PC-9 (cell line): ENCODE measurements around the gene PARP3. TPM values are rescaled to one million over a fixed set of nuclear protein-coding genes. Genes with fewer than 3 reads are reported as not detected.

Experiments
- BruUV-seq: library from RNA; stranded (reverse); fragments of 400-500 nt; replicated peaks from 2 replicates; lab custom pipeline; 2021; lab: Mats Ljungman, UMichigan
- CTCF ChIA-PET: fragments of 300-600 bp; sonication (Branson Sonifier 250); formaldehyde crosslinking; loops from one replicate; lab custom pipeline; 2022; ENCODE audit warnings: antibody characterized with exemption; lab: Charles Lee
- POLR2A ChIA-PET: fragments of 300-600 bp; sonication (Branson Sonifier 250); formaldehyde crosslinking; loops from one replicate; lab custom pipeline; 2022; ENCODE audit warnings: antibody characterized with exemption; ENCODE audit not compliant: unreplicated experiment; lab: Charles Lee
- DNase-seq, 2 experiments: peaks; one replicate each; pipeline versions ENCODE4 v3.0.0 to v3.0.0-alpha.2; 2015 to 2022; ENCODE audit warnings: mixed read lengths in 1 of 2
- H2AFZ ChIP-seq: fragments of 200-600 bp; sonication (generic); 2 replicates; pipeline ENCODE4 v1.8.1; 2017; ENCODE audit warnings: antibody characterized with exemption
- H3F3A ChIP-seq: fragments of 200-600 bp; sonication (generic); 2 replicates; pipeline ENCODE4 v1.8.1; 2017; ENCODE audit warnings: antibody characterized with exemption, mild to moderate bottlenecking, low read depth; ENCODE audit not compliant: insufficient read depth
- H3K27ac ChIP-seq: fragments of 200-600 bp; sonication (generic); 2 replicates; pipeline ENCODE4 v1.6.1; 2016; ENCODE audit warnings: mixed run types
- H3K27me3 ChIP-seq: fragments of 200-600 bp; sonication (generic); 2 replicates; pipeline ENCODE4 v1.6.1; 2016; ENCODE audit warnings: low read depth, mixed run types; ENCODE audit not compliant: insufficient read depth
- H3K36me3 ChIP-seq: fragments of 200-600 bp; sonication (generic); 2 replicates; pipeline ENCODE4 v1.6.1; 2016; ENCODE audit warnings: low read depth, mixed run types
- H3K4me1 ChIP-seq: fragments of 200-600 bp; sonication (generic); replicated peaks from 2 replicates; pipeline ENCODE4 v1.6.1; 2016; ENCODE audit warnings: mixed run types; ENCODE audit not compliant: insufficient read depth
- H3K4me2 ChIP-seq: fragments of 200-600 bp; sonication (generic); 2 replicates; pipeline ENCODE4 v1.6.1; 2017; ENCODE audit warnings: mixed run types
- H3K4me3 ChIP-seq: fragments of 200-600 bp; sonication (generic); 2 replicates; pipeline ENCODE4 v1.6.1; 2016; ENCODE audit warnings: mixed run types
- H3K79me2 ChIP-seq: fragments of 200-600 bp; sonication (generic); 2 replicates; pipeline ENCODE4 v1.6.1; 2017; ENCODE audit warnings: low read depth, mixed run types
- H3K9me2 ChIP-seq: fragments of 200-600 bp; sonication (generic); 2 replicates; pipeline ENCODE4 v1.8.1; 2017; ENCODE audit warnings: mild to moderate bottlenecking; ENCODE audit not compliant: insufficient read depth
- H3K9me3 ChIP-seq: fragments of 200-600 bp; sonication (generic); 2 replicates; pipeline ENCODE4 v1.8.1; 2016; ENCODE audit warnings: low read depth; ENCODE audit not compliant: insufficient read depth
- H4K20me1 ChIP-seq: fragments of 200-600 bp; sonication (generic); 2 replicates; pipeline ENCODE4 v1.8.1; 2017; ENCODE audit not compliant: insufficient read depth
- EZH2 ChIP-seq: fragments of 200-600 bp; sonication (generic); IDR thresholded peaks from 2 replicates; pipeline ENCODE4 v1.8.0; 2017; ENCODE audit warnings: antibody characterized with exemption, low read depth
- intact Hi-C: fragments of 100-400 bp; cut with micrococcal nuclease; formaldehyde crosslinking; loops from one replicate; pipeline ENCODE4 v1.10.0; 2022; ENCODE audit not compliant: unreplicated experiment
- total RNA-seq: library from RNA; stranded (reverse); gene quantifications from 2 replicates; pipeline ENCODE4 v1.2.3, GENCODE V29; 2021
- TF ChIP-seq, protein P1 (sequence below): fragments of 200-600 bp; sonication (generic); conservative IDR thresholded peaks from 2 replicates; pipeline ENCODE4 v1.6.1; 2017; ENCODE audit warnings: mixed run types, antibody characterized with exemption, mild to moderate bottlenecking, moderate library complexity

Gene PARP3
- total RNA-seq, 1 experiment from 2014 or later: 24.4 TPM

GRCh38 chr3:51944451-51945021, 2.4 kb downstream of the PARP3 start:
- no peak overlapping the region for H2AFZ ChIP-seq
- no peaks in the 10 kb centered on the region for H3K27me3 ChIP-seq
- peaks cover 21% of the 10 kb centered on the region for H3K79me2 ChIP-seq
- BruUV-seq: no TSS peak
- H4K20me1 ChIP-seq: peaks cover 5% of the 10 kb centered on the region; the same call in 1 of the 2 replicates
- no peaks in the 10 kb centered on the region for H3K9me2 ChIP-seq
- H3K27ac ChIP-seq: no peak overlapping the region
- no peak for TF ChIP-seq EZH2
- TF ChIP-seq, protein P1, sequence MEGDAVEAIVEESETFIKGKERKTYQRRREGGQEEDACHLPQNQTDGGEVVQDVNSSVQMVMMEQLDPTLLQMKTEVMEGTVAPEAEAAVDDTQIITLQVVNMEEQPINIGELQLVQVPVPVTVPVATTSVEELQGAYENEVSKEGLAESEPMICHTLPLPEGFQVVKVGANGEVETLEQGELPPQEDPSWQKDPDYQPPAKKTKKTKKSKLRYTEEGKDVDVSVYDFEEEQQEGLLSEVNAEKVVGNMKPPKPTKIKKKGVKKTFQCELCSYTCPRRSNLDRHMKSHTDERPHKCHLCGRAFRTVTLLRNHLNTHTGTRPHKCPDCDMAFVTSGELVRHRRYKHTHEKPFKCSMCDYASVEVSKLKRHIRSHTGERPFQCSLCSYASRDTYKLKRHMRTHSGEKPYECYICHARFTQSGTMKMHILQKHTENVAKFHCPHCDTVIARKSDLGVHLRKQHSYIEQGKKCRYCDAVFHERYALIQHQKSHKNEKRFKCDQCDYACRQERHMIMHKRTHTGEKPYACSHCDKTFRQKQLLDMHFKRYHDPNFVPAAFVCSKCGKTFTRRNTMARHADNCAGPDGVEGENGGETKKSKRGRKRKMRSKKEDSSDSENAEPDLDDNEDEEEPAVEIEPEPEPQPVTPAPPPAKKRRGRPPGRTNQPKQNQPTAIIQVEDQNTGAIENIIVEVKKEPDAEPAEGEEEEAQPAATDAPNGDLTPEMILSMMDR: no peak
- peaks cover 16% of the 10 kb centered on the region; the same call in 1 of the 2 replicates for H3K4me1 ChIP-seq
- no peak overlapping the region for H3K4me3 ChIP-seq
- intact Hi-C loops: loop anchor here (5.0 kb wide), 2 partner anchors 293 to 393 kb away; partner anchors contain the start of gene TWF2
- no peak overlapping the region for H3K4me2 ChIP-seq
- DNase-seq: no peak
- H3K36me3 ChIP-seq: no peaks in the 10 kb centered on the region
- no peaks in the 10 kb centered on the region; the same call in 1 of the 2 replicates for H3F3A ChIP-seq
- no peaks in the 10 kb centered on the region for H3K9me3 ChIP-seq
- ChIA-PET CTCF (no interaction called here), POLR2A (no interaction called here)

DNA sequence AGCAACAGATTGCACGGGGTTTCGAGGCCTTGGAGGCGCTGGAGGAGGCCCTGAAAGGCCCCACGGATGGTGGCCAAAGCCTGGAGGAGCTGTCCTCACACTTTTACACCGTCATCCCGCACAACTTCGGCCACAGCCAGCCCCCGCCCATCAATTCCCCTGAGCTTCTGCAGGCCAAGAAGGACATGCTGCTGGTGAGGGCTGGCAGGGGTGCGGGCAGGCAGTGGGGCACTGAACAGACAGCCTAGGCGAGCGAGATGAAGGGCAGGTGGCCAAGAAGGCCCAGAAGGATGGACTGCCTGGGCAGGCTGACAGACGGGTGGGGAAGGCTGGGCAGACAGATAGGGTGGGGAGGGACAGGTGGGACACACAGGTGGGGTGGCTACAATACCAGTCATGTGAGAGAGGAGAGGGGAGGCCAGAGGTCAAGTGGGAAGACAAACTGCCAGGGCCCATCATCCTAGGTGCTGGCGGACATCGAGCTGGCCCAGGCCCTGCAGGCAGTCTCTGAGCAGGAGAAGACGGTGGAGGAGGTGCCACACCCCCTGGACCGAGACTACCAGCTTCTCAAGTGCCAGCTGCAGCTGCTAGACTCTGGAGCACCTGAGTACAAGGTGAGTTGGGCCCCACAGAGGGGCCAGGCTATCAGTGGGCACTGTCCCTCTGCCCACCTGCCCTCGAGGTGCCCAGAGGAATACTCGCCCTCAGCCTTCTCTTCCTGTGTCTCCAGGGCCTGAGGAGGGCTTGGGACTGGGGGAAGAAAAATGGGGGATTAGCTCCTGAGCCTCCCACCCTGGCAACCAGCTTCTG, 3.1 kb downstream of the PARP3 start:
- no peak overlapping the region for H2AFZ ChIP-seq
- intact Hi-C loops: no loop called here
- H3K36me3 ChIP-seq: no peaks in the 10 kb centered on the region
- no peak overlapping the region for H3K4me3 ChIP-seq
- BruUV-seq: no TSS peak
- no peak overlapping the region for H3K27ac ChIP-seq
- no peaks in the 10 kb centered on the region for H3K27me3 ChIP-seq
- H4K20me1 ChIP-seq: no peaks in the 10 kb centered on the region
- CTCF ChIA-PET: no interaction called here
- POLR2A ChIA-PET: no interaction called here
- no peak for DNase-seq
- peaks cover 14% of the 10 kb centered on the region for H3K79me2 ChIP-seq
- H3K9me3 ChIP-seq: no peaks in the 10 kb centered on the region
- no peaks in the 10 kb centered on the region; the same call in 1 of the 2 replicates for H3F3A ChIP-seq
- H3K4me1 ChIP-seq: peaks cover 16% of the 10 kb centered on the region; the same call in 1 of the 2 replicates
- H3K9me2 ChIP-seq: no peaks in the 10 kb centered on the region
- no peak for TF ChIP-seq EZH2
- TF ChIP-seq, protein P1: no peak
- no peak overlapping the region for H3K4me2 ChIP-seq

DNA sequence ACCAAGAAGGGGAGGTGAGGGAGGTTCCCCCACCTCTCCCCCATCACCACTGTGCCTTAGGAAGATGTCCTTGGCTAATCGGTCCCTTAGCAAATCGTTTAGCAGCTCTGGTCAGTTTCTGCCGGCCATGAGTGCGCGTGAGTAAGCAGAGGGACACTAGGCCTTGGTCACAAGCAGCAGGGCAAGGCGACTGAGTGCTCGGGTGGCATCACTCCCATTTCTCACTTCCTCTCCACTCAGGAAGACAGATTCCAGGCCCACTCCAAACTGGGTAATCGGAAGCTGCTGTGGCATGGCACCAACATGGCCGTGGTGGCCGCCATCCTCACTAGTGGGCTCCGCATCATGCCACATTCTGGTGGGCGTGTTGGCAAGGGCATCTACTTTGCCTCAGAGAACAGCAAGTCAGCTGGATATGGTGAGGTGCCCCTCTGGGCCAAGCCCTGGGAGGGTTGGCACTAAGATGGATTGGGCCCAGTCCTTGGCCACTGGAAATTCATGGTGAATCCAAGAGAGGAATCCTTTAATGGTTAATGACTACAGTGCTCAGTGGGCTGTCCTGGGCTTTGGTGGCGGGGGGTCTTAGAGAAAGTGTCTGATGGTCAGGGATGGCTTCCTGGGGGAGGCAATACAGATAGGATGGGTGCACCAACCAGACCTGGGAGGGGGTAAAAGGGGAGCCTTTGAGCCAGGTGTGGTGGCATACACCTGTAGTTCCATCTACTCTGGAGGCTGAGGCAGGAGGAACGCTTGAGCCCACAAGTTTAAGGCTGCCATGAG, 4.0 kb downstream of the PARP3 start:
- no TSS peak for BruUV-seq
- Histone ChIP-seq H3K9me3 (no peaks in the 10 kb centered on the region), H3K79me2 (peaks cover 5% of the 10 kb centered on the region), H3K36me3 (no peaks in the 10 kb centered on the region), H3K9me2 (no peaks in the 10 kb centered on the region), H3K27me3 (no peaks in the 10 kb centered on the region), H4K20me1 (no peaks in the 10 kb centered on the region), H3F3A (no peaks in the 10 kb centered on the region; the same call in 1 of the 2 replicates), H3K4me3 (no peak overlapping the region), H3K27ac (no peak overlapping the region), H3K4me1 (peaks cover 7% of the 10 kb centered on the region; the same call in 1 of the 2 replicates), H3K4me2 (no peak overlapping the region), H2AFZ (no peak overlapping the region)
- intact Hi-C loops: no loop called here
- ChIA-PET POLR2A (no interaction called here), CTCF (no interaction called here)
- TF ChIP-seq, protein P1: no peak
- no peak for TF ChIP-seq EZH2
- no peak for DNase-seq
